Raji (cell line): ENCODE data around the gene RFX5.

Source experiments
- POLR2A ChIP-seq: IDR thresholded peaks from 2 replicates; pipeline ENCODE4 v1.6.1; 2011; ENCODE audit warnings: low read depth, low read length, control low read depth; ENCODE audit not compliant: insufficient read depth

Gene RFX5

GRCh38 chr1:151311589-151312331 is 35.3 kb downstream of the RFX5 start:
- no peak for TF ChIP-seq POLR2A

- TF ChIP-seq POLR2A, result no peak
Observed at GRCh38 chr1:151311011-151311410, 36.0 kb downstream of the RFX5 start.

GRCh38 chr1:151309811-151310323 is 37.2 kb downstream of the RFX5 start:
- no peak for TF ChIP-seq POLR2A

DNA sequence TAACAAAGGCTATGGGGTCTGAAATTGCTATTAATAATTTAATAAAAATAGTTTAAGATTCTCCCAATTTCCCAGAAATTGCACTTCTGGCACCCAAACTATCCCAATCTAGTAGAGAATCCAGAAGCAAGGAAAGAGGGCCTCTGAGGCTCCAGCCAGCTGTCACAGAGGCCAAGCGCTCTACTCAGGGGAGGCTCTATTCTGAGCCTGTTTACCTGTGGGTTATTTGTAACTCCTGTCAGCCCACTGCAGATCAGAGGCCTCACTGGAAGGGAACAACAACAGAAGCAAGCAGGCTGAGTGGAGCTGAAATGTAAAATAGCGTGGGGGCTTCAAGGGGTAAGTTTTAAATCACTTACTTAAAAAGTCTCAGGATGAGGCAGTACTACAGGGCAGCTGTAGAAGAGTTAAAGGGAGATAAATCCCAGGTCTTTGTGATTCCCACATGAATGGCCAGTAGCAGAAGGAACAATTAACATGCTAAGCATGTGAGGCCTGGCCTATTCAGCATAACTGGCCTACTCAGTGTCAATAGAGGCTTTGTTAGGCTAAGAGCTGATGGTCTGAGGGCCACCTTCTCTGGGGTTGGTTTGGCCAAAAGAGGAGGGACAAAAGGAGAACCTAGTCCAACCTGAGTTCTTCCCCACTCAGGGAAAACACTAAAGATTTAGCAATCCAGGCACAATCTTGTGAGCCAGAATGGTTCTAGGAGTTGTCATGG is 52.1 kb downstream of the RFX5 start:
- no peak for TF ChIP-seq POLR2A

- no peak for TF ChIP-seq POLR2A
Observed at GRCh38 chr1:151293093-151293492, 54.0 kb downstream of the RFX5 start.

DNA sequence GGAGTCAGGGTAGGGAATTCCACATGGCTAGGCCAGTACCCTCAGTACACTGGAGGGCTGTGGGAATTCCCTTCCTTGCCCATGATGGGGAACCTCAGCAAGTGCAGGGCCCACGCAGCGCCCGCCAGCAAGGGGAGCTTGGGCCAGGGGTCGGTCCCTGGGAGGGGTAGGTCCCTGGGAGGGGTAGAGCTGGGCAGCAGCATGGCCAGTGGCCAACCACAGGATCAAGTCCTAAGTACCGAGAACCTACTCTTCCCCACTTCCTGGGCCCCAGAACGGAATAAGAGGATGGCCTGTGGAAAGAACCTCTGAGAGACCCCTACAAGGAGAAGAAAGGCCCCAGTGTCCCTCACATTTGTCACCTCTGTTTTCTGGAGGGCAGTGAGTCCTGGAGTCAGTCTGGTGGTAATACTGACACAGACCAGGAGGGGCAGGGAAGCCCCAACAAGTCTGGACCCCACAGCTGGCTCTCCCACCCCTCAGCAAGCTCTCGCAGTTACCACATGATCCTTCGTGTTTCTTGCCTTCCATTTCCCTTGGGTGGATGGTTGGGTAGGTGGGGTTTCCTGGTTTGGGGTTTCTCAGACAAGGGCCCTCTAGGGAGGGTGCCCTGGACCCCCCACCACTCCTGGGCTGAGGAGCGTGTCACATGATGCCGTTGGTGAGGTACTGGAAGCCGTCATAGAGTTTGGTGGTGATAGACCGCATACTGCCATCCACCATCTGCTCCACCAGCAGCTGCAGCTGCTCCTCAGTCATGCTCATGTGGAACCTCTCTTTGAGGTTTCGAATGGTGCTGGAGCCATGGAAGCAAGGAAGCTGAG is 54.6 kb downstream of the RFX5 start:
- no peak for TF ChIP-seq POLR2A

GRCh38 chr1:151290709-151291303 is 56.2 kb downstream of the RFX5 start:
- TF ChIP-seq POLR2A, result no peak
